CD4-positive, alpha-beta T cell treated with Interleukin-1 beta for 1 hour (primary cell): ENCODE measurements around the gene CDKL1.
"Not testable (repeated sequence)": the region's sequence is repeated elsewhere in the genome, so short reads cannot be mapped to it uniquely, and the experiment has no call there.

ENCODE experiments used
- DNase-seq, 2 donors: peaks; one replicate each; pipeline ENCODE4 v3.0.0-alpha.2; 2020 to 2022

Gene CDKL1

DNA sequence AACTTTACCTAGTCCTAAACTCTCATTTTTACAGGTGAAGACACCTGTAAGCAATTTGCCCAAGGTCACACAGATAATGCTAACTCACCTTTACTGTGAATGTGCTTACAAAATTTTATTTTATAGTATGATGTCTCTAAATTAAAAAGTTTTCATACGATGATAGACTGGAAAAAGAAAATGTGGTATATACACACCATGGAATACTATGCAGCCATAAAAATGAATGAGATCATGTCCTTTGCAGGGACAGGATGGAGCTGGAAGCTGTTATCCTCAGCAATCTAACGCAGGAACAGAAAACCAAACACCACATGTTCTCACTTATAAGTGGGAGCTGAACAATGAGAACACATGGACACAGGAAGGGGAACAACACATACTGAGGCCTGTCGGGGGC lies 40.4 kb downstream of the CDKL1 start:
- not testable (repeated sequence) for DNase-seq

DNA sequence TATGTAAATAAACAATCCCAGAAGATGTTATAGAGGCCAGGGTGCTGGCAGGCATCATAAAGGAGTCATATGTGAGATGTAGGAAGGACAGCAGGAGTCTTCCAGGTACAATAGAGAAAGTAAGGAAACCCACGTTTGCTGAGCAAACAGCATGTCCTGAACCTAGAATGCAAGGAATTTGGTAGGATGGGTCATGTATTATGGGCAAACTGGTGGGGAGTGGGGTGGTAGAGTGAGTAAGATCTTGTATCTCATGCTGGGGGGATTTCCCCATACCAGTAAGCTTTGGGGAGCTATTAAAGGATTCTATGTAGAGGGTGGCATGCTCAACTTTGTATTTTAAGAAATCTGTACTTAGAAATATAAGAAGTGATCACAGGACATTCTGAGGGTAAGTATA lies 41.0 kb downstream of the CDKL1 start:
- no peak for DNase-seq

DNA sequence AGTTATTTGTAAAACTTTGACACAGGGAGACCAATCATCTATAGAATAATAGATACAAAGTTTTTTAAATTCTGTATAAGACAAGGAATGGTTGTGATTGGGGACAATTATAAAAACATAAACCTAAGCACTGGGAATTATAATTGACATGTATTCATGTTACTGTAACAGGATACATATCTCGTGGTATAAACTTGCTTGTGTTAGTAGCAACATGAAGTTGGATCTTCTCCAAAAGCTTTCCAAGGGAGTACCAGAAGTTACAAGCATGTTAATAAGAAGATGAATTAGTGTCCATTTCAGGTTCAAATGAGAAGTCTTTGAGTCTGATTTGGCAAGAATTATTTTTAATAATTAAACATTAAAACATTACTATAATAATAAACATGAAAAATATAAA lies 42.2 kb downstream of the CDKL1 start:
- no peak for DNase-seq

- DNase-seq: no peak
Observed at GRCh38 chr14:50353126-50353525, 43.6 kb downstream of the CDKL1 start.

GRCh38 chr14:50352584-50352983 lies 44.1 kb downstream of the CDKL1 start:
- DNase-seq: no peak

GRCh38 chr14:50350975-50351374 lies 45.7 kb downstream of the CDKL1 start:
- DNase-seq: no peak

DNA sequence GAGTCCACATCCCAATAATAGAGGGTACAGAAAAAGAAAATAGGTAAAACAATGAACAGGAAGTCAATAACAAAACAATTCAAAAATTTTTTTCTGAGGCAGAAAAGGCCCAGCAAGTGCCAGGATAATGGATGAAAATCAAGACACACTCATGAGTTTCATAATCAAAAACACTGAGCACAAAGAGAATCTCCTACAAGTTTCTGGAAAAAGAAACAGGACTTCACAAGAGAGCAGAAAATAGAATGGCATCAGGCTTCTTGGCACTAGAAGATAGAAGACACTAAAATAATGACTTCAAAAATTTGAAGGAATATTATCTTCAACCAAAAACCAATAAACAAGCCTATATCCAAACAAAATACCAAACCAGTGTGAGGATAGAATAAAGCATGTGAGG lies 47.7 kb downstream of the CDKL1 start:
- DNase-seq: no peak

DNA sequence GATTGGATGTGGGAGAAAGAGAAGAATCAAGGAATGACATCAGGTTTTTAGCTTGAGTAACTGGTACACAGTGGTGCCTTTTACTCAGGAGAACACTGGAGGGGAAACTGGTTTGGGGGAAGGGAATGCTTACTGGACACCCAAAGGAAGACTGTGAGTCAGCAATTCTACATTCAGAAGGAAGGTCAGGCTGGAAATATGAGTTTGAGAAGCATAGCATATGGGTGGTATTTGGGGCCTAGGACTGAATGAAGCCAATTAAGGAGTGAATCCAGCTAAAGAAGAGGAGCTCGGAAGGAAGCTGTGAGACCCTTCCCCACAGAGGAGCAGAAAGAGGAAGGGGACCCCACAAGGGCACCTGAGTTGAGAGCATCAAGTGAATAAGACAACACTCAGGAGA lies 49.2 kb downstream of the CDKL1 start:
- DNase-seq: no peak

GRCh38 chr14:50345846-50346422 lies 50.7 kb downstream of the CDKL1 start:
- DNase-seq: no peak

DNA sequence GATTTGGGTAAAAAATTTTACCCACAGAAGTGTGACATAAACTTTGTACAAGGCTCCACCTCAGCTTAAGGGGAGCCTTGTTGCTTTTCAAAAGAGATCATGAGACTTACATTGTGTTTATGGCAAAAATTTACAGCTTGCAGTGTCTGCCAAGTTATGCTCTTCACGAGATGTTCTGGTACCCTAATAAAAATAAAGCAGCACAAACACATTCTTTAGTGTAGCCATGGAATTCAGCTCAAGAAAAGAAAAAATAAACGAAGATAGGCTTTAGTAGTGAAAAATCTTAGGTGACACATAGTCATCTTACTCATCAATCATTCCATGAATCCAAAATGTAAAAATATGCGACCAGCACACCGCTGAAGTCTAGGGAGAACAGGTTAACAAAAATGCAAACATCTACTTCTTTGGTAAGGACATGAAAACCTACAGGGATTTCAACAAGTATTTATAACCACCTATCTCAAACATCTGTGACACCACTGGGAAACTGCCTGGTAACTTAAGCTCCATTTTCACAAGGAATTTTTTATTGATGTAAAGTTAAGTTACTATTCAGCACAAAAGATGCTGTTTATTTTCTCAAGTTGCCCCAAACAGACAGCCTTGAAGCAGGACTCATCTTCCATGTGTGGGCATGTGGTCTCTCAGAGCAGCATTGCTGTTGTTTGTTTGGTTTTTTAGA lies 51.7 kb downstream of the CDKL1 start:
- DNase-seq: no peak

DNA sequence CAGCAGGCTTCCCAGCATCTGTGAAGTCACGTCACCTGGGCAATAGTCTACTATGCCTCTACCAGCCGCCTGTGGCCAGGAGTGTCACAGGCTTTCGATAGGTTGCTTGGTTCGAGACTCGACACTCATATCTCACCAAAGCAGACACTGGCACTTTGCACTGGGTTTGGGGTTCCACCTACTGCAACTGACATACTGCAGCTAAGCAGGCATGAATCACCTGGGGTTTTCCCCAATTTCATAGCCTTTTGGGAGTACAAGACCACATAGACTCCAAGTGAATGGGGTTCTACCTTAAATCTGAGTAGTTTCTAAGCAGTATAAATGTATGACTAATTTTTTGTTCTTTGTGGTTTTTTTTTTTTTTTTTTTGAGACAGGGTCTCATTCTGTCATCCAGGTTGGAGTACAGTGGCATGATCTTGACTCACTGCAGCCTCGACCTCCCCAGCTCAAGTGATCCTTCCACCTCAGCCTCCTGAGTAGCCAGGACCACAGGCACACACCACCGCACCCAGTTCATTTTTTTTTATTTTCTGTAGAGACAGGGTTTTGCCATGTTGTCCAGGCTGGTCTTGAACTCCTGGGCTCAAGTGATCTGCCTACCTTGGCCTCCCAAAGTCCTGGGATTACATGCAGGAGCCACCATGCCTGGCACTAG lies 52.4 kb downstream of the CDKL1 start:
- DNase-seq: no peak

- DNase-seq: no peak
Observed at GRCh38 chr14:50343434-50343833, 53.2 kb downstream of the CDKL1 start.

- peak; percentile 47 to 59 for DNase-seq
Observed at GRCh38 chr14:50342221-50343078, 54.2 kb downstream of the CDKL1 start.

DNA sequence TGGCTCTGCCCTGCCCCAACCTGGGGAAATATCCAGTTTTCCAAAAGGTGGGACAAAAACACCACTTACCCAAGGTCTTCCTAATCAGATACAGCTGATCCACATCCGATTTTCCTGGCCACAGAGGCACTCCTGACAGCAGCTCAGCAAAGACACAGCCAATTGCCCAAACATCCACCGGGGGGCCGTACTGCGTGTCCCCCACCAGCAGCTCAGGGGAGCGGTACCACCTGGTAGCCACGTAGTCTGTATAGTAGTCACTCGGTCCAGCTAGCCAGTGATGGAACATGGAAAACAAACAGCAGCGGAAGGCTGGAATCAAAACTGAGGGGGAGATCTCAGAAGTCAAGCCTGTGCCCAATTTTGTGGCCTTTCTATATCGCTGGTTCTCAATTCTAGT lies 55.7 kb downstream of the CDKL1 start:
- DNase-seq: no peak

- no peak for DNase-seq
Observed at GRCh38 chr14:50340045-50340444, 56.6 kb downstream of the CDKL1 start.

- no peak for DNase-seq
Observed at GRCh38 chr14:50339178-50339804, 57.4 kb downstream of the CDKL1 start.

DNA sequence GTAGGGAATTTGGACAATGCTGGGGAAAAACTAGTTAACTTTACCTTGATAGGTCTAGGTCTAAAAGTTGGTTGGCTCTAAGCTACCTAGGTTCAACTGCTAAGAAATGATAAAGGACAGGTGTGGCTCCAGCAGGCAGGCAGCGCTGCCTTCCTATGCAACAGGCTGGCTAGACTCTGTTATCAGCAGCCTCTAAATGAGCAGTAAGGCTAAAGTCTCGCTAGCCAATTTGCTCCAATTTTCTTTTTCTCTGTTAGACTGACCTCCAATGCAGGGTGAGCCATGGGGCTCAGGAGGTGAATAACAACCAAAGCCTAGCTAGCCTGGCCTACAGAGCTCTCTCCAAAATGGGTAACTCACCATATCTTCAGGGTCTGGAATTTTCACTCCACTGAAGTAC lies 58.1 kb downstream of the CDKL1 start:
- DNase-seq: no peak

- DNase-seq: no peak
Observed at GRCh38 chr14:50335989-50336824, 60.5 kb downstream of the CDKL1 start.

DNA sequence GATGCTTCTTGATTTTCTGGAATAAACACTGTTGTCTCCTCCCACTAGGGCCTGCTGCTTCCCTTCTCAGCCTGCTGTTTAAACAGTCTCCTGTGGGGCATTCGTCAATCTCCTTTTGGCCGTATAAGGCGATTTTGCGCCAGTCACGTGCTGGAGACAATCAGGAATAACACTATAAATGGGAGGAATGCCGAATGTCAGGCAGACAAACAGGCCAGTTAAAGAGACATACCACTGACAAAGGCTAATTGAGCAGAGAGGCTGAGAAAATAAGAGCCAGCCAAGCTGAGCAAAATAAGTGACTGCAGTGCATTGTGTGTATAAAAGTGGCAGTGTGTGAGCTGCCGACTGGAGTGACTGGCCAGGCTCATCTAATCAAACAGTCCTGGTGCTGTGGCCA lies 61.3 kb downstream of the CDKL1 start:
- DNase-seq: no peak

GRCh38 chr14:50334211-50334610 lies 62.5 kb downstream of the CDKL1 start:
- no peak for DNase-seq

GRCh38 chr14:50333014-50333509 lies 63.6 kb downstream of the CDKL1 start:
- DNase-seq: no peak

GRCh38 chr14:50331596-50331995 lies 65.1 kb downstream of the CDKL1 start:
- DNase-seq: no peak
